Measurements from ENCODE around the gene FNDC3B. TPM values are rescaled to one million over a fixed set of nuclear protein-coding genes. Genes with fewer than 3 reads are reported as not detected.

FNDC3B gene
- total and polyA plus RNA-seq, 4 donors: 23.3 to 74.2 (median 32.9) TPM

GRCh38 chr3:172380632-172381031 lies 341.3 kb downstream of the FNDC3B start:
- Histone ChIP-seq H3K9me3 (ENCODE audit: control insufficient read depth in 4 of 4, low read length in 3 of 4) (no peaks in the 10 kb centered on the region), H3K9ac (ENCODE audit: low read depth in 1 of 2, low read length in 2 of 2) (no peak overlapping the region), H3K4me3 (ENCODE audit: low read depth in 1 of 3, low read length in 3 of 3) (no peak overlapping the region), H3K36me3 (ENCODE audit: control insufficient read depth in 4 of 4, insufficient read depth in 3 of 4, low read depth in 1 of 4, low read length in 3 of 4) (peaks cover 12 to 47% (median 40%) of the 10 kb centered on the region in 4 donors), H3K4me1 (ENCODE audit: control insufficient read depth in 4 of 4, insufficient read depth in 4 of 4, low read length in 3 of 4) (no peaks in the 10 kb centered on the region), H3K27ac (ENCODE audit: low read depth in 1 of 2, low read length in 2 of 2) (no peak overlapping the region), H3K27me3 (ENCODE audit: control insufficient read depth in 4 of 4, insufficient read depth in 4 of 4, low read length in 3 of 4) (no peaks in the 10 kb centered on the region)
- TF ChIP-seq HNF4G (IDR thresholded peaks at IDR 0.05) (no peak), TAF1 (conservative IDR thresholded peaks at IDR 0.05) (no peak), FOXA1 (IDR thresholded peaks at IDR 0.05) (no peak), ZBTB33 (IDR thresholded peaks at IDR 0.05) (no peak), NR2F2 (IDR thresholded peaks at IDR 0.05) (no peak), YY1 (IDR thresholded peaks at IDR 0.05) (no peak), RAD21 (IDR thresholded peaks at IDR 0.05) (no peak), ATF3 (IDR thresholded peaks at IDR 0.05) (no peak), FOXA2 (IDR thresholded peaks at IDR 0.05) (no peak), RXRA (IDR thresholded peaks at IDR 0.05) (no peak), MAX (IDR thresholded peaks at IDR 0.05) (no peak), JUND (IDR thresholded peaks at IDR 0.05) (no peak), GABPA (IDR thresholded peaks at IDR 0.05 in 1 of 2, conservative IDR thresholded peaks at IDR 0.05 in 1 of 2) (no peak), EGR1 (IDR thresholded peaks at IDR 0.05; ENCODE audit: low read depth in 2 of 2) (no peak)
- WGBS: 98% methylated on average over 2 of the region's 2 CpGs
- DNase-seq (ENCODE audit: low spot score): no peak

GRCh38 chr3:172383306-172383796 lies 344.0 kb downstream of the FNDC3B start:
- WGBS: 93% methylated on average over 3 of the region's 3 CpGs
- Histone ChIP-seq H3K36me3 (ENCODE audit: control insufficient read depth in 4 of 4, insufficient read depth in 3 of 4, low read depth in 1 of 4, low read length in 3 of 4) (peaks cover 11 to 37% (median 27%) of the 10 kb centered on the region in 4 donors), H3K4me3 (ENCODE audit: low read depth in 1 of 3, low read length in 3 of 3) (no peak overlapping the region), H3K9me3 (ENCODE audit: control insufficient read depth in 4 of 4, low read length in 3 of 4) (no peaks in the 10 kb centered on the region), H3K4me1 (ENCODE audit: control insufficient read depth in 4 of 4, insufficient read depth in 4 of 4, low read length in 3 of 4) (no peaks in the 10 kb centered on the region), H3K9ac (ENCODE audit: low read depth in 1 of 2, low read length in 2 of 2) (no peak overlapping the region), H3K27me3 (ENCODE audit: control insufficient read depth in 4 of 4, insufficient read depth in 4 of 4, low read length in 3 of 4) (no peaks in the 10 kb centered on the region), H3K27ac (ENCODE audit: low read depth in 1 of 2, low read length in 2 of 2) (no peak overlapping the region)
- no peak for DNase-seq (ENCODE audit: low spot score)
- no peak for TF ChIP-seq NR2F2 (IDR thresholded peaks at IDR 0.05)
- no peak for TF ChIP-seq TAF1 (conservative IDR thresholded peaks at IDR 0.05)
- TF ChIP-seq RAD21 (IDR thresholded peaks at IDR 0.05): no peak
- TF ChIP-seq JUND (IDR thresholded peaks at IDR 0.05): no peak
- no peak for TF ChIP-seq HNF4A (conservative IDR thresholded peaks at IDR 0.05)
- TF ChIP-seq RXRA (IDR thresholded peaks at IDR 0.05): no peak
- no peak for TF ChIP-seq REST (IDR thresholded peaks at IDR 0.05)
- TF ChIP-seq FOXA1 (IDR thresholded peaks at IDR 0.05): no peak
- TF ChIP-seq YY1 (IDR thresholded peaks at IDR 0.05): no peak
- TF ChIP-seq ATF3 (IDR thresholded peaks at IDR 0.05): no peak
- no peak for TF ChIP-seq MAX (IDR thresholded peaks at IDR 0.05)
- TF ChIP-seq ZBTB33 (IDR thresholded peaks at IDR 0.05): no peak

Measured in liver (tissue), 9 donors.